HG03175 (cell line): ENCODE results near the gene ACTN4.

Experiments
- ATAC-seq: cut with Tn5 transposase; IDR thresholded peaks from one replicate; pipeline ENCODE4 v1.9.1; 2021; ENCODE audit warnings: mild to moderate bottlenecking, moderate library complexity; ENCODE audit not compliant: unreplicated experiment

The ACTN4 gene

DNA sequence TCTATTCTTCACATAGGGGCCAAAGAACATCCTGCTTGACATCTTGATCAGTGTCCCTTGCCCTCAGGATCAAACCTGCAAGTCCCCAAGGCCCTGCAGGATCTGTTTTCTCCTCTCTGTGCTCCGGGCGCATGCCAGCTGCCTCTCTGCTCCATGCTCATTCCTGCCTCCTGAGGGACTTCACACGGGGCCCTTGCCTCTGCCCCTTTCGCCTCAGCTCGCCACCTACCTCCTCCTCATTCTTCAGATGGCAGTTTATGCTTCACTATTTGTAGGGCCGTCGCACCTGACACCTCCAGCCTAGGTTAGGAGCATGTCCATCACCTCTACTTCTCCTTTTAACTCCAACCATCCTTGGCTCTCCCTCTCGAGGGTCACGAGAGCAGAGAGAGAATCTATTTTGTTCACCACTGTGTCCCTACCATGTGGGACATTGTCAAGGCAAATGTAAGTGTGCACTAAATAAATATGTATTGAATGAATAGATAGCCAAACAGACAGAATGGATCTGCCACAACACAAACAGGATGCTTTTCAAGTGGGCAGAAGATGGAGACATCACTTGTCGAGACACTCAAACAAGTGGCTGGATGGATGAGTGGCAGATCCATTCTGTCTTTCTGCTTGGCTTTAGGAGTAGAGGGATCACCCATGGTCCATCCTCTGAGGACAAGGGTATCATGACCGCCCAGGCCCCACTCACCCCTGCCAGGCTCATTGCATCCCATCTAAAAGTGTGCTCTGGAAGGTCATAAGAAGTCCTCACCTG lies 29.6 kb downstream of the ACTN4 start:
- ATAC-seq = no peak

DNA sequence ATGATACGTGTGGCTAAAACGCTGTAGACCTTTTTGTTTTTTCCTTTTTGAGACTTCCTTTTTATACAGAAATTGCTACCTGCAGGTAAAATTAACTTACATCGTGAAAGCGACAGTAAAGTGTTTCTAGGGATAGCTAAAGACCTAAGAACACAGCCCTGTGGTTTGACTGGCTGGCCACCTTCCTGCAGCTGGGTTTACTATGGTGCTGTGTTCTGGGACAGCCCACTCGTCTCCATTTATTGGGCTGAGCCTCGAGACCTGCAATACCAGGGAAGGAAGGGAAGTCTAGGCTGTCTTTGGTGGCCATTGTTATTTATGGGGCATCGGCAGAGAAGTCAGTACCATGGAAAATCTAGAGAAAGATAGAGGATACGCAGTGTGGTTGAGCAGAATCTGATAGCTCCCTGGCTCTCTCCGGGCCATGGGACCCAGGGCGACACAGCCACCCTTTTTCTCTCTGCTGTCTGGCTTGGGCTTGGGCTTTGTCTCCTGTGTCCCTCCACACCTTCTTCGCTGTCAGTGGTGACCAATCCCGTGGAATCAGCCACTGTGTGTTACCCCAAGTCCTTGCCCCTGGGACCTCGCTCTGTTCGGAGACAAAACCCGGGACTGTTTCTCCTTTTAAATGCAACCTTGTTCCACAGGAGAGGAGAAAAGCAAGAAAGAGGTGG lies 30.9 kb downstream of the ACTN4 start:
- ATAC-seq = no peak

DNA sequence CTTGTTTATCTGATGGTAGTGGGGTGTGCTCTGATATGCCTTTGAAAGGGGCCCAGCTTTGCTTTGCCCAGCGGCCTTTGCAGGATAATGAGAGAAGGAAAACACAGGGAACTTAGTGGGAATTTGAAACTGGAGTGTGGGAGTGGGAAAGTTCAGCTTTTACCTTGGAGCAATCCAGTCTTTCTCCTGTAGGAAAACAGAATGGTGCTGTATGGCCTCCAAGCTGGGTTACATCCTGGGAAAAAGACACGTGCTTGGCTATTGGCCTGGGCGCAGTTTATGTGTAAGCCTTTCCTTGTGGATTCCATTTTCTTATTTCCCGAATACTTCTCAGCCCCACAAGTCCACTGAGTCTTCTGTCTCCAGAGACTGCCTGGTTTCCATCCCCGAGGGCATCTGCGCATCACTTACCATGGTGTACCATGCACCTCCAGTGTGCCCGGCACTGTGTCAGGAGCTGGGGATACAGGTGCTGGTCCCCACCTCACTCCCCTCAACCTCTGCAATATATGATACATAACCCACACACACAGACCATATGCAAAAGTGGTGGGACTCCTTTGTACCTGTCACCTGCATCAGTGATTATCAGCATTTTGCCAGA lies 31.5 kb downstream of the ACTN4 start:
- no peak for ATAC-seq

DNA sequence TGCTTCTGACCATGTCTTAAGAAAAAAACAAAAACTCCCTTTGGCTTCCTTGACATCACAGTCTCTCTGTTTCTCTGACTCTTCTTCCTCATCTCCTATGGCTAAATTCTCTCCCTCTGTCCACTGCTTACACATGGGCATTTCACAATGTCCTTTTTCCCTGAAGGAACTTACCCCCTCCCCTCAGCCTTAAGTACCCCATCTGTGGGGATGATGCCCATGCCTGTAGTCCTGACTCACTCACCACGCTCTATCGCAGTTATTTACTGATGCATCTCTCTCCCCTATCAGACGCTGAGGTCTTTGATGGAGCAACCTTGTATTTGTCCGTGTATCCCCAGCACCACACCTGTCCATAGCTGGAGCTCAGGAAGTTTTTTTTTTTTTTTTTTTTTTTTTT lies 32.4 kb downstream of the ACTN4 start:
- ATAC-seq = no peak

DNA sequence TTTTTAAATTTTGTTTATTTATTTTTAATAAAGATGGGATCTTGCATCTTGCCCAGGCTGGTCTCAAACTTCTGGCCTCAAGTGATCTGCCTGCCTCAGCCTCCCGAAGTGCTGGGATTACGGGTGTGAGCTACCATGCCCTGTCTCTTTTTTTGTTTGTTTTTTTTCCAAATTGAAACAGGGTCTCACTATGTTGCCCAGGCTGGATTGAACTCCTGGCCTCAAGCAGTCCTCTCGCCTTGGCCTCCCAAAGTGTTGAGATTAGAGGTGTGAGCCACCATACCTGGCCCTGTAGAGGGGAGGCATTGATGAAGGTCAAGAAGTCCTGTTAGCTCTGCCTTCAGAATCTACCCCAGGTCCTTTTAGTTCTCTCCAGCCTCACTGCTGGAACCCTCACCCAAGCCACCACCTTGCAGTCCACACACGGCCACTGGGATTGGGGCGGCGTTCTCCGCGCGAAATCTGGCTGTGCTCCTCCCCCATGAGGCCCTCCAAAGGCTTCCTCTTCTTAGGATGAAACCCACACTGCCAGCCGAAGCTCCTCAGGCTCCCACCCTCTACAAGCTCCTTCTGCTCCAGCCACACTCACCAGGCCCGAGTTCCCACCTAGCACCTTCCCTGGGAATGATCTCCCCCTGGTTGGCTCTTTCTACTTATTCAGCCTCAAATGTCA lies 34.9 kb downstream of the ACTN4 start:
- no peak for ATAC-seq

DNA sequence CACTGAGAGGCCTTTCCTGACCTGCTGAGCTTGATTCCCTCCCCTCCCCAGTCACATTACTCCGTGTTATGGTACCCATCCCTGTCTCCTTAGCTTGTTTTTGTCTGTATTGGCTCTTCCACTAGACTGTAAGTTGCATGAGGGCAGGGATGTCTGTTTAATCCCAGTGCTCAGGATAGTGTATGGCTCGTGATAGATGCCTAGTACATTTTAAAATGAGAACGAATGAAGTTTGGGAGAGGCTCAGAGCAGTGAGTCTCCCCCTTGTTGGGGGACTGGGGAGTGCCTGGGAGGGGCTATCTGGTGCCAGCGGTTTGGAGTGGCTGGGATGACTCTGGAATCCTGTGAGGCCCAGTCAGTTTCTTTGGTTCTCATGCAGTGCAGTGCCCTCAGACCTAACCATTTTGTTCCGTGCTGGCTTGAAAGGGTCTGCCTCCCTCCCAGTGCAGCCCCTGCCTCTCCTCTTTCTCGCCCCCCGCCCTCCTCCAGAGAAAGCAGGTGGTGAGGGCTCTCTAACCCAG lies 35.5 kb downstream of the ACTN4 start:
- no peak for ATAC-seq

DNA sequence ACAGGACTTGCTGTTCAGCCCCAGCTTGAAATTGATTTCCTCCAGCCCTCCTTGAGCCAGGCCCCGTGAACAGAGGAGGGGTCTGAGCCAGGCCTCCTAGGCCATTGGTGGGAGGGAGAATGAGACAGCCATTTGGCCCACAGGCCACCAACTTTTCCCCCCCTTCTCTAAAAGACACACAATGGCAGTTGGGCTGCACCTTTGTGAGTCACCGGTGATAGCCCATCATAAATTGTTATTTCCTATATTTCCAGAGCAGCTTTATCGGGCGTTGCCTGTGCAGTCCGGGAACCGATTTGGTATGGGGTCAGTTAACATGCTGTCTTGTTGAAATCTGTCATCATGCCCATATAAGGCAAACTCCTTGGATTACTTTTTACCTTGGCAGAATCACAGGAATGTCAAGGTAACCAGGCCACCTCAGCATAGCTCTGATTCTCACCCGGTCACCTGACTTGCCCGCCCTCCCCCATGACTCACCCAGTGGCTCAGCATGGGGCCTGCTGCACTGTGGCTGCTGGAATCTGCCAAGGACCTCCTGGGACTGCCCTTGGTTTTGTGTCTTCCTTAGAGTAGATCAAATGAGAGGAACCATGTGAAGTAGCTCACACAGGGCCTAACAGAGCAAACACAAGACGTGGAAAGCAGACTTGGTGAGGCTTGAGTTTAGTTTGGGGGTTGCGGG lies 36.1 kb downstream of the ACTN4 start:
- no peak for ATAC-seq

DNA sequence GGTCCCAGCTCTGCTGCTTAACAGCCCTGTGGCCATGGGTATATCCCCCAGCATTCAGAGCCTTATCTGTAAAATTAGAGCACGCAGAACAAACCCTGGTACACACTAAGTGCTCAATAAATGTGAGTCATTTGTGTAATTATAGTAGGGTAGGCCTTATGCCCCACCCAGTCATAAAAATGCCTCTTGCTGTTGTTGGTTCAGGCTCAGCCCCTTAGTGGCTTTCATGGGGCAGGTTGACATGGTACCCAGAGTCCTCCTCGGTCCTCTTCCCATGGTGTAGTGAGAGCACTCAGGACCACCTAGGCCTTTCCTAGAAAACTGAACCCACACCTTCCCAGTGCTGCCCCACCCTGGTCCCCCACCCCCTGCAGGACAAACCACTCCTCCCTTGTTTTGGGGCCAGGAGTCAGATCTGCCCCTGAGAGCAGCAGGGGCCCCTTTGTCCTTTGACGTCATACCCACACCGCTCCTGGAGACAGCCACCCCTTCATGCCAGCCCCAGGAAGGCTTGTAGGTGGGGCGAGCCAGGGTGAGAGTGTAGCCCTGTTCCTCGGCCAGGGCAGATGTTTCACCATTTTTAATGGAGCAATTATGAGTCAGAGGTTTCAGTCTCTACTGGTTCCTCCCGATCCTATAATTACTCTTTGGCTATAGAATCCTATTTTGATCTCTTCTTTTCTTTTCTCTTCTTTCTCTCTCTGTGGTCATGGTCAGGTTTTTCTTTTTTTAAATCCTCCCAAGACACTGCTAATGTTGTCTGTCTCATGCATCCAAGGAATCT lies 36.8 kb downstream of the ACTN4 start:
- no peak for ATAC-seq

DNA sequence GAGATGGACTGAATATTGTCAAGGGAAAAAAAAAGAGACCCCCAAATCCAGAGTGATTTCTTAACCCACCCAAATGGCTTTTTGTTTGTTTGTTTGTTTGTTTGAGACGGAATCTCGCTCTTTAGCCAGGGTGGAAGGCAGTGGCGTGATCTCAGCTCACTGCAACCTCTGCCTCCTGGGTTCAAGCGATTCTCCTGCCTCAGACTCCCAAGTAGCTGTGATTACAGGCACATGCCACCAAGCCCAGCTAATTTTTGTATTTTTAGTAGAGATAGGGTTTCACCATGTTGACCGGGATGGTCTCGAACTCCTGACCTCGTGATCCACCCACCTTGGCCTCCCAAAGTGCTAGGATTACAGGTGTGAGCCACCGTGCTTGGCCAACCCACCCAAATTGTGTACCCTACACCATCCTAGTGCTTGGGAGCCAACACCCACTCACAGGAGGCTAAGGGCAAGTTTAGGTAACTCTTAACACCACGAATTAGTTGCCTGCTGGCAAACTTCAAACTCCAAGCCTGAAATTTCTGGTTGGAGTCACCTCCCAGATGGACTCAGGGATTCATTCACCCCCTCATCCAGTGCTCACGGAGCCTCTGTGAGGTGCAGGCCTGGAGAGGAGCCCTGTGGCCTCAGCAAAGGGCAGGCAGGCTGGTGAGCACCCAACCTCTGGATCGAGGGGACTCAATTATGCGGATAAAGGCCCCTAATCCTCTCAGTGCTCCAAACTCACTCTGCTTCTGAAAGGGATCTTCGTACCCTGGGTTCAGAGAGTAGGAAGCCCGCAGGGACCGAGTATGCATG lies 37.6 kb downstream of the ACTN4 start:
- ATAC-seq = no peak

DNA sequence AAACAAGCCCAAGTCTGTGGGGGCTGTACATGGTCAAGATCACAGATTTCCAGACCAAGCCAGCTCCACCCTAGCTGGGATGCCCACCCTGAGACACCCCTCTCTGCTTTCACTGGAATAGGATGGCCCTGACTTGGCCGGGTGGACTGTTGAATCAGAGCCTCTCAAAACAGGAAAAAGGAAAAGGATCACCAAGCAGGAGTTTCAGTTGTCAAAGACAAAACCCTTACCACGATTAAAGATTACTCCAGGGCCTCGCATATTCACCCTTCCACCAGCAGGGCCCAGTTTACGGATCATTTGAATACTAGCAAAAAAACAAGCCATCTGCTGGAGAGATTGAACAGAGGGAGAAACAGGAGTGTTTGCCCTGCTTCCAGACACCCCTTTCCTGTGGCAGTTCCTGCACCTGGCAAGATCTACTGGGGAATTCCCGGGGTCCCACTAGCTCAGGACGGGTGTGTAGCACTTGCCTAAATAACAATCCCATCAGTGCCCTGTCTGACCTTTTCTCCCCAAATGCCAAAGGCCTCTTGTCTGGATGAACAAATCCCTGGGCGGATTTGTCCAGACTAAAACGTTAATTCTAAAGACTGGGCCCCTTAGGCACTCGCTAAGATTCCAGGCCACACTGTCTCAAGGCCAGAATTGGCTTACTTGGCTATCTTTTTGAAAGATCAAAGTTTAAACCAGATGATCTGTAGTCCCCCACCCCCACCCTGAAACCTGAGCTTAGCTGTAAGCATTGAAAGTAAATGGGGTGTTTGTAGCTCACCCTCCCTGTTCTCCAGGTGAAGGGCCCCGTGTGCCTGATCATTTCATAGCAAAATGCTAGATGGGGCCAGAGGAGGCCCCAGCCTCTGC lies 38.4 kb downstream of the ACTN4 start:
- ATAC-seq = no peak

DNA sequence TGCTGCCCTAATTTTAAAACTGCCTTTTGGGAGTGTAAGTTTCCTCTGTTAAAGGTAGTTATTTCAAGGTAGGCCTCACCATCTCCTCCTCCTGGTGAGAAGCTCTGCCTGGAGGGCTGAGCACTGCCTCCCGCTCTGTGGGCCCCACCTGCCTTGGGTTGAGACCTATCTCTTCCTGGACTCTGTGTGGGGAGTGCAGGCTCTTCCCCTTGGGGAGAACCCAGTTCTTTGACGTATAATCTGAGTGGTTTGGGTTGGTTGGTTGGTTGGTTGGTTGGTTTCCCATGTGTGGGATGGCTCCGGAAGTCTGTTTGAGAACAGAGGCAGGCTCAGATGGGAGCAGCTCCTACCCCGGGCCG lies 39.1 kb downstream of the ACTN4 start:
- ATAC-seq = no peak

DNA sequence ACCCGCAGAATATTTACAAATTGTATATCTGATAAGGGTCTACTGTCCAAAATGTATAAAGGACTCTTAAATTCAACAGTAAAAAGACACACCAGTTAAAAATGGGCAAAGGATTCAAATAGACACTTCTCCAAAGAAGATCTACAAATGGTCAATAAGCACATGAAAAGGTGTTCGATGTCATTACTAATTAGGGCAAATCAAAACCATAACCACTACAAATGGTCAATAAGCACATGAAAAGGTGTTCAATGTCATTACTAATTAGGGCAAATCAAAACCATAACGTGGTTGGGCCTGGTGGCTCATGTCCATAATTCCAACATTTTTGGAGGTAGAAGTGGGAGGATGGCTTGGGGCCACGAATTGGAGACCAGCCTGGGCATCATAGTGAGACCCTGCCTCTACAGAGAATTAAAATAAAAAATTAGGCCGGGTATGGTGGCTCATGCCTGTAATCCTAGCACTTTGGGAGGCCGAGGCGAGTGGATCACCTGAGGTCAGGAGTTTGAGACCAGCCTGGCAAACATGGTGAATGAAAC lies 40.5 kb downstream of the ACTN4 start:
- no peak for ATAC-seq

DNA sequence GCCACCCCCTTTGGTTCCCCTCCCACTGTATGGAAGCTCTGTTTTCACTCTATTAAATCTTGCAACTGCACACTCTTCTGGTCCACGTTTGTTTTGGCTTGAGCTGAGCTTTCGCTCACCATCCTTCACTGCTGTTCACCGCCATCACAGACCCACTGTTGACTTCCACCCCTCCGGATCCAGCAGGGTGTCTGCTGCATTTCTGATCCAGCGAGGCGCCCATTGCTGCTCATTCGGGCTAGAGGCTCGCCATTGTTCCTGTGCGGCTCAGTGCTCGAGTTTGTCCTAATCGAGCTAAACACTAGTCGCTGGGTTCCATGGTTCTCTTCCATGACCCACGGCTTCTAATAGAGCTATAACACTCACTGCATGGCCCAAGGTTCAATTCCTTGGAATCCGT lies 42.7 kb downstream of the ACTN4 start:
- ATAC-seq = no peak

DNA sequence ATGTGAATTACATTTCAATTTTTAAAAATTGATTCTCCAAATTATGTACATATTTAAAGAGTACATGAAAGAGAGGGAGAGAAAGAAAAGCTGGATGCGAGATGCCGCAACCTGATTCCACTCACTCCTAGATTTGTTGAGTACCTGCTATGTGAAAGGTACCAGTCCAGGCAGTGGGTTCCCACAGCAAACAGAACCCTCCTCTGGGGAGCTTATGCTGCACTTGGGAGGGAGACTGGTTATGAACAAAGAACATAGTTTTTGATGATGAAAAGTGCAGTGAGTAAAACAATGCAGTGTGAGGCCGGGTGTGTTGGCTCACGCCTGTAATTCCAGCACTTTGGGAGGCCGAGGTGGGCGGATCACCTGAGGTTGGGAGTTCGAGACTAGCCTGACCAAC lies 43.4 kb downstream of the ACTN4 start:
- ATAC-seq = no peak

DNA sequence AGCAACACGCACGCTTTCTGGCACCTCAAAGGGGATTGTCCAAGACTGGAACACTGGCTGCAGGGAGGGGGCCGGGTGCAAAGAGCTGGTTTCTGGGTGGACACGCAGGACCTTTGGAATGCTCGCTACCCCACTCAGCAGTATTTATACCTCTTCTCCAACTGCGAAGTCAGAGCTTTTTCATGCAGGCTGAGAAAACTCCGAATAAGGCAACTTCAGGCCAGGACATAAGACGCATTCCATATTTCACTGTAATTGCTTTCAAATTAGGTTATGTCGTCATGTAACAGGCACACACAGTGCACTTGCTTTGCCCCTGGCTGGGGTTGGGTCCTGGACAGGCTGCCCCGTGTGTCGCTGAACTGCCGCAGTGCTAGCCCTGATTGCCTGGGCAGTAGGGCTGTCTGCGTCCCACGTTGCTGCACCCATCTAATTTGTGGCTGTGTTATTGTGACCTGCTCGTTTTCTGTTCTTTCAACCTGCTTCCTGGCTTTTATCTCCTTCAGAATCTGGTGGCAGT lies 44.5 kb downstream of the ACTN4 start:
- no peak for ATAC-seq

DNA sequence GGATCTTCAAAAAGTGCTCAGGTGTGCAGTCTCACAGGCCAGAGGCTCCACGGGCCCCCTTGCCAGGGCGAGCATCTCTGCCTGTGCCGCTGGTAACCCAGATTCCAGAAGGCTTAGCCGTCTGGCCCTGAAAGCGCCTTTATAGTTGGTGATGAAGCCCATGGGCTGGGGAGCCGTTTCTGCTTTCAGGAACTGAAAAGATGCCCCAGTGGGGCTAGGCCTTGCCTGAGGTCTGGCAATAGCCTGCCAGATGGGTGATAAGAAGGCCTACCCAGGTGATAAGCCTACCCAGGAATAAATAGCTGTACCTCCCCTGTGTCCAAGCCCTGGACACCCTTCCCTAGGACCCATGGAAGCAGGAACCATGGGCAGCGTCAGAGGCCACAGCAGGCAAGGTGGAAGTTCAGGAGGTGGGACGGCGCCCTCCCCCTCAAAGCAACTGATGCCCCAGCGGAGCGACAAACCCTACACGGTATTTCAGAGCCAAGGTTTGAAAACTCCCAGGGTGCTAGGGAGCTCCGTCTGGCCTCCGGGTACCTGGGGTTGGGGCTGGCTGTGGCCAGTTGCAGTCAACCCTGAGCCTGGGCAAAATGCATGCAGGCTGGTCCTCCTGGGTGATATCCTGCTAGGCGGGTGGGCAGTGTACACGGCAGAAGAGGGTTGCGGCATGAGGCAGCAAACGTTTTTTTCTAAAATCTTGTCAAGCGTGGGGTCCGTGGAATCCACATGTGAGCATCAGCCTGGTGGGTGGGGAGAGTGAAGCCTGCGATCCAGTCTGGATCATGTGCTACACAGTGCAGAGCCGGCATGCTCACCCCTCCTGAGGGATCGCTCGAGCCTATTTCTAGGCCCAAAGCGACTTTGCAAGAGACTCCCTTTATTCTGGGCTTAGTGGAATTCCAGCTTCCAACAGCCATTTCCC lies 45.3 kb downstream of the ACTN4 start:
- no peak for ATAC-seq
